VCaP (cell line): Measurements from ENCODE around the gene GH1.
"Not testable (repeated sequence)": the region's sequence is repeated elsewhere in the genome, so short reads cannot be mapped to it uniquely, and the experiment has no call there.

Experiments used
- H3K27ac ChIP-seq: fragments of 450-650 bp; 2 replicates; pipeline ENCODE4 v1.5.1; 2017
- CTCF ChIP-seq: fragments of 450-650 bp; conservative IDR thresholded peaks from 2 replicates; pipeline ENCODE4 v1.5.1; 2017; ENCODE audit warnings: mild to moderate bottlenecking, moderate library complexity

Gene GH1

GRCh38 chr17:63918305-63918704, 334 bp downstream of the GH1 start:
- TF ChIP-seq CTCF: no peak
- H3K27ac ChIP-seq: no peak overlapping the region

- TF ChIP-seq CTCF: no peak
- no peak overlapping the region for H3K27ac ChIP-seq
These were observed 993 bp downstream of the GH1 start for GRCh38 chr17:63917646-63918045.

GRCh38 chr17:63917206-63917605, 1.4 kb downstream of the GH1 start:
- not testable (repeated sequence) for H3K27ac ChIP-seq

- no peak overlapping the region for H3K27ac ChIP-seq
- TF ChIP-seq CTCF: no peak
These were observed 2.0 kb downstream of the GH1 start for GRCh38 chr17:63916566-63917185.

GRCh38 chr17:63915753-63916152, 2.9 kb downstream of the GH1 start:
- not testable (repeated sequence) for H3K27ac ChIP-seq

- no peak overlapping the region for H3K27ac ChIP-seq
- no peak for TF ChIP-seq CTCF
These were observed 4.2 kb downstream of the GH1 start for GRCh38 chr17:63914471-63914870.

GRCh38 chr17:63911657-63912100, 7.0 kb downstream of the GH1 start:
- peak; percentile 84 for TF ChIP-seq CTCF
- no peak overlapping the region for H3K27ac ChIP-seq

- TF ChIP-seq CTCF: no peak
These were observed 7.5 kb downstream of the GH1 start, which contains the start of gene CSHL1 for GRCh38 chr17:63911041-63911635. TSS of gene CSHL1 (minus strand) at chr17:63911258. CDS start at chr17:63911196, 62 bp downstream.

More at GRCh38 chr17:63911041-63911635, 7.5 kb downstream of the GH1 start, which contains the start of gene CSHL1:
- no peak within 1 kb of the TSS for H3K27ac ChIP-seq
